Panc1 (cell line): ENCODE data around the gene ID1.
"Not testable (repeated sequence)": the region's sequence is repeated elsewhere in the genome, so short reads cannot be mapped to it uniquely, and the experiment has no call there.

ENCODE experiments used
- CTCF ChIP-seq: fragments of 450-650 bp; IDR thresholded peaks from 2 replicates; pipeline ENCODE4 v1.5.1; 2017; ENCODE audit warnings: mild to moderate bottlenecking
- REST ChIP-seq, 2 experiments: IDR thresholded peaks; 2 replicates each; pipeline ENCODE4 v1.6.1; 2011 to 2012; ENCODE audit warnings: low read depth in 2 of 2, control low read depth in 1 of 2, low read length in 1 of 2, mild to moderate bottlenecking in 1 of 2, moderate library complexity in 1 of 2; ENCODE audit not compliant: insufficient read depth in 1 of 2
- SIN3A ChIP-seq: IDR thresholded peaks from 2 replicates; pipeline ENCODE4 v1.6.1; 2012; ENCODE audit warnings: low read depth, mild to moderate bottlenecking, low read length, moderate library complexity, borderline replicate concordance; ENCODE audit not compliant: insufficient read depth

GRCh38 chr20:31623123-31623505 is 18.0 kb downstream of the ID1 start:
- not testable (repeated sequence) for TF ChIP-seq CTCF; REST (IDR thresholded peaks at IDR 0.05; ENCODE audit: insufficient read depth in 1 of 2, low read depth in 2 of 2, low read length in 1 of 2); SIN3A
